HepG2 (cell line): ENCODE results near the gene RNGTT. TPM values are rescaled to one million over a fixed set of nuclear protein-coding genes. Genes with fewer than 3 reads are reported as not detected.

Source experiments
- ATAC-seq: fragments of 200-7000 bp; cut with Tn5 transposase; 3 replicates; pipeline ENCODE4 v1.9.1; 2020; ENCODE audit warnings: mild to moderate bottlenecking, moderate library complexity
- BruUV-seq: library from RNA; stranded (reverse); fragments of 400-500 nt; replicated peaks from 2 replicates; lab custom pipeline; 2021; lab: Mats Ljungman, UMichigan
- CTCF ChIA-PET: fragments of 300-600 bp; formaldehyde crosslinking; extraction: SDS; loops from one replicate; lab custom pipeline; 2021; ENCODE audit warnings: low total read pairs, inconsistent platforms, low intra/inter-chr PET ratio; lab: Yijun Ruan, JAX
- POLR2A ChIA-PET: fragments of 350-600 bp; sonication (Branson Sonifier 250); formaldehyde crosslinking; loops from one replicate; lab custom pipeline; 2020; ENCODE audit warnings: antibody characterized with exemption, inconsistent platforms; lab: Yijun Ruan, JAX
- DNase-seq: peaks from one replicate; pipeline ENCODE4 v3.0.0-alpha.2; 2015; ENCODE audit warnings: low spot score
- FAIRE-seq: peaks from 3 replicates; lab custom pipeline; 2011; peaks lifted over from hg19 to GRCh38; lab: Jason Lieb, UNC
- H2AFZ ChIP-seq: one replicate; pipeline ENCODE4 v1.6.1; 2011; ENCODE audit warnings: low read length, inconsistent platforms
- H3K27ac ChIP-seq: fragments of 300-600 bp; 3 replicates; pipeline ENCODE4 v1.8.0; 2011; ENCODE audit warnings: mixed run types, mild to moderate bottlenecking, mixed read lengths, low read length, inconsistent platforms; ENCODE audit not compliant: insufficient read depth; ENCODE audit errors: extremely low read length
- H3K27me3 ChIP-seq, 2 experiments: fragments of 200-600 bp in 1 of 2; 2 replicates in 1 of 2; 3 replicates in 1 of 2; pipeline versions ENCODE4 v1.6.0 to v1.8.0; 2011; ENCODE audit warnings: low read length in 2 of 2, mild to moderate bottlenecking in 2 of 2, moderate library complexity in 2 of 2, inconsistent platforms in 1 of 2; ENCODE audit not compliant: insufficient read depth in 2 of 2, control insufficient read depth in 1 of 2
- H3K36me3 ChIP-seq, 2 experiments: fragments of 200-600 bp in 1 of 2; replicated peaks in 1 of 2; 2 replicates in 1 of 2; 3 replicates in 1 of 2; pipeline versions ENCODE4 v1.5.1 to v1.8.0; 2011; ENCODE audit warnings: low read length in 2 of 2, inconsistent platforms in 1 of 2; ENCODE audit not compliant: insufficient read depth in 2 of 2, control insufficient read depth in 1 of 2
- H3K4me1 ChIP-seq: 2 replicates; pipeline ENCODE4 v1.5.1; 2012; ENCODE audit warnings: low read length, inconsistent platforms; ENCODE audit not compliant: insufficient read depth
- H3K4me2 ChIP-seq: 2 replicates; pipeline ENCODE4 v1.6.0; 2011; ENCODE audit warnings: low read depth, low read length, inconsistent platforms
- H3K4me3 ChIP-seq, 3 experiments: fragments of 200-600 bp in 1 of 3; sonication (generic), shearing (Covaris generic) in 1 of 3; replicated peaks in 1 of 3; 2 replicates each; pipeline ENCODE4 v1.5.1; 2011 to 2016; ENCODE audit warnings: low read length in 3 of 3, inconsistent platforms in 2 of 3, low read depth in 2 of 3, mild to moderate bottlenecking in 2 of 3, control low read depth in 1 of 3, mixed read lengths in 1 of 3; ENCODE audit not compliant: insufficient read depth in 1 of 3
- H3K79me2 ChIP-seq: one replicate; pipeline ENCODE4 v1.6.1; 2011; ENCODE audit warnings: low read length, inconsistent platforms; ENCODE audit not compliant: insufficient read depth
- H3K9ac ChIP-seq: 2 replicates; pipeline ENCODE4 v1.6.0; 2011; ENCODE audit warnings: mild to moderate bottlenecking, low read depth, low read length, inconsistent platforms; ENCODE audit not compliant: insufficient read depth
- H3K9me3 ChIP-seq: 2 replicates; pipeline ENCODE4 v1.5.1; 2012; ENCODE audit warnings: mild to moderate bottlenecking, low read length
- H4K20me1 ChIP-seq: 2 replicates; pipeline ENCODE4 v1.6.0; 2011; ENCODE audit warnings: inconsistent platforms, mild to moderate bottlenecking, low read length, moderate library complexity; ENCODE audit not compliant: insufficient read depth
- ADNP ChIP-seq: sonication (generic); formaldehyde crosslinking; IDR thresholded peaks from 2 replicates; pipeline ENCODE4 v1.4.0; 2020; ENCODE audit warnings: missing genetic modification reagents
- ASH2L ChIP-seq: fragments of 300-600, 200-600 bp; sonication (generic); IDR thresholded peaks from 2 replicates; pipeline ENCODE4 v1.7.0; 2017; ENCODE audit warnings: low read depth, mild to moderate bottlenecking, moderate library complexity, mixed read lengths, low read length; ENCODE audit not compliant: insufficient read length
- HNRNPUL1 ChIP-seq: fragments of 200-400 bp; formaldehyde crosslinking; IDR thresholded peaks from 2 replicates; pipeline ENCODE4 v1.6.1; 2017; ENCODE audit warnings: low read depth, mild to moderate bottlenecking, low read length, moderate library complexity
- PHF21A ChIP-seq: sonication (generic); formaldehyde crosslinking; IDR thresholded peaks from 2 replicates; pipeline ENCODE4 v1.5.0; 2020; ENCODE audit warnings: mild to moderate bottlenecking, missing genetic modification reagents
- SMAD9 ChIP-seq: sonication (generic); formaldehyde crosslinking; IDR thresholded peaks from 2 replicates; pipeline ENCODE4 v1.5.1; 2020; ENCODE audit warnings: mild to moderate bottlenecking, missing genetic modification reagents
- ZFP82 ChIP-seq: sonication (generic); formaldehyde crosslinking; IDR thresholded peaks from 2 replicates; pipeline ENCODE4 v1.5.1; 2020; ENCODE audit warnings: mild to moderate bottlenecking, missing genetic modification reagents, borderline replicate concordance
- ZMAT3 ChIP-seq: sonication (generic); formaldehyde crosslinking; conservative IDR thresholded peaks from 2 replicates; pipeline ENCODE4 v1.7.0; 2021; ENCODE audit warnings: missing genetic modification reagents
- ZNF670 ChIP-seq: sonication (generic); formaldehyde crosslinking; IDR thresholded peaks from 2 replicates; pipeline ENCODE4 v1.8.0; 2022; ENCODE audit warnings: mild to moderate bottlenecking, missing genetic modification reagents, borderline replicate concordance
- WGBS: methylation state at CpG from one replicate; pipeline ENCODE4 v1.1.6; 2017; ENCODE audit warnings: low lambda C conversion rate; 5-methylcytosine and 5-hydroxymethylcytosine counted together
- in situ Hi-C: cut with HindIII; loops from 2 replicates; pipeline ENCODE4 v1.10.0; 2017; ENCODE audit warnings: low pct_unique_long_range_greater_than_20kb; ENCODE audit not compliant: extremely low pct_ligation_motif_present
- intact Hi-C: fragments of 100-400 bp; cut with micrococcal nuclease; formaldehyde crosslinking; loops from one replicate; pipeline ENCODE4 v1.10.0; 2022; ENCODE audit not compliant: unreplicated experiment
- polyA plus RNA-seq, 8 experiments: library from polyadenylated mRNA; depleted of rRNA in 3 of 8; stranded (reverse) in 7 of 8; unstranded in 1 of 8; fragments of >200 nt; fragmentation: Illumina TruSeq in 4 of 8; extraction: Trizol in 4 of 8; gene quantifications; 2 replicates each; pipeline versions ENCODE4 v1.2.1 to v1.2.3, GENCODE V29; 2011 to 2016; ENCODE audit warnings: low read depth in 4 of 8, missing spikeins in 1 of 8, mixed read lengths in 1 of 8; ENCODE audit not compliant: insufficient read depth in 1 of 8
- total RNA-seq, 5 experiments: library from RNA; depleted of rRNA; stranded (reverse); fragments of >200 nt; fragmentation: Illumina TruSeq; extraction: Trizol; gene quantifications; 2 replicates each; pipeline ENCODE4 v1.2.3, GENCODE V29; 2016; ENCODE audit warnings: low read depth in 1 of 5
- TF ChIP-seq, protein P1 (sequence below): sonication (generic); formaldehyde crosslinking; IDR thresholded peaks from 2 replicates; pipeline ENCODE4 v1.4.0; 2020; ENCODE audit warnings: missing genetic modification reagents, low read depth, mild to moderate bottlenecking, borderline replicate concordance
- TF ChIP-seq, protein P2 (sequence below): sonication (generic); formaldehyde crosslinking; IDR thresholded peaks from 2 replicates; pipeline ENCODE4 v1.5.0; 2020; ENCODE audit warnings: mild to moderate bottlenecking, missing genetic modification reagents
- TF ChIP-seq, protein P3 (sequence below): sonication (generic); formaldehyde crosslinking; IDR thresholded peaks from 2 replicates; pipeline ENCODE4 v1.5.0; 2020; ENCODE audit warnings: missing genetic modification reagents
- TF ChIP-seq, protein P4 (sequence below): sonication (generic); formaldehyde crosslinking; IDR thresholded peaks from 2 replicates; pipeline ENCODE4 v1.4.0; 2020; ENCODE audit warnings: mild to moderate bottlenecking, missing genetic modification reagents

RNGTT gene
- total and polyA plus RNA-seq, 2 of the 13 experiments (the other 11 are each of a cell fraction or from before 2014, with no cell fraction given), result 6.0 to 22.6 TPM

DNA sequence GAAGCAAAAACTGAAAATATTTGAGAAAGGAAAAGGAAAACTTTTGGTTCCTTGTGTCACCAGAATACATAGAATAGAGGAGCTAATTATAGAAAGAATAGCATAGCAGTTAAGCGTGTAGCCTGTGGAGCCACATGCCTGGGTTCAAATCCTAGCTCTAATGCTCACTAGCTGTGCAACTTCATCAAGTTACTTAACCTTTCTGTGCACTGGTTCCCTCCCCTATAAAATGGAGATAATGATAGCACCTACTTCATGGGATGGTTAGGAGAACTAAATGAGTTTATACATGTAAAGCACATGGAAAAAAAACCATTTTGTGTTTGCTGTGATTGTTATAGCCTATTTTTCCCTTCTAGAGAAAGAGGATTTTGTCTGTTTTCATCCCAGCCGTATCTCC lies 24.5 kb upstream of the RNGTT start:
- WGBS, result 43% methylated on average over 2 of the region's 2 CpGs
- CTCF ChIA-PET, result no interaction called here
- TF ChIP-seq, protein P1, sequence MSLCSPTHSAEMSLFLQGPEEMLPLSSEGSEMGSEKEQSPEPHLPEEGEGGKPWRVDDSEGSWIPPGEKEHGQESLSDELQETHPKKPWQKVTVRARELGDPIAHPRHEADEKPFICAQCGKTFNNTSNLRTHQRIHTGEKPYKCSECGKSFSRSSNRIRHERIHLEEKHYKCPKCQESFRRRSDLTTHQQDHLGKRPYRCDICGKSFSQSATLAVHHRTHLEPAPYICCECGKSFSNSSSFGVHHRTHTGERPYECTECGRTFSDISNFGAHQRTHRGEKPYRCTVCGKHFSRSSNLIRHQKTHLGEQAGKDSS (CRISPR knock-in tag), result no peak
- TF ChIP-seq SMAD9 (CRISPR knock-in tag) (no peak), ZNF670 (no peak), ZMAT3 (CRISPR knock-in tag) (no peak), ZFP82 (CRISPR knock-in tag) (no peak), PHF21A (CRISPR knock-in tag) (no peak), HNRNPUL1 (no peak), ASH2L (no peak), ADNP (CRISPR knock-in tag) (no peak)
- TF ChIP-seq, protein P2, sequence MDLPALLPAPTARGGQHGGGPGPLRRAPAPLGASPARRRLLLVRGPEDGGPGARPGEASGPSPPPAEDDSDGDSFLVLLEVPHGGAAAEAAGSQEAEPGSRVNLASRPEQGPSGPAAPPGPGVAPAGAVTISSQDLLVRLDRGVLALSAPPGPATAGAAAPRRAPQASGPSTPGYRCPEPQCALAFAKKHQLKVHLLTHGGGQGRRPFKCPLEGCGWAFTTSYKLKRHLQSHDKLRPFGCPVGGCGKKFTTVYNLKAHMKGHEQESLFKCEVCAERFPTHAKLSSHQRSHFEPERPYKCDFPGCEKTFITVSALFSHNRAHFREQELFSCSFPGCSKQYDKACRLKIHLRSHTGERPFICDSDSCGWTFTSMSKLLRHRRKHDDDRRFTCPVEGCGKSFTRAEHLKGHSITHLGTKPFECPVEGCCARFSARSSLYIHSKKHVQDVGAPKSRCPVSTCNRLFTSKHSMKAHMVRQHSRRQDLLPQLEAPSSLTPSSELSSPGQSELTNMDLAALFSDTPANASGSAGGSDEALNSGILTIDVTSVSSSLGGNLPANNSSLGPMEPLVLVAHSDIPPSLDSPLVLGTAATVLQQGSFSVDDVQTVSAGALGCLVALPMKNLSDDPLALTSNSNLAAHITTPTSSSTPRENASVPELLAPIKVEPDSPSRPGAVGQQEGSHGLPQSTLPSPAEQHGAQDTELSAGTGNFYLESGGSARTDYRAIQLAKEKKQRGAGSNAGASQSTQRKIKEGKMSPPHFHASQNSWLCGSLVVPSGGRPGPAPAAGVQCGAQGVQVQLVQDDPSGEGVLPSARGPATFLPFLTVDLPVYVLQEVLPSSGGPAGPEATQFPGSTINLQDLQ, result no peak
- TF ChIP-seq, protein P3, sequence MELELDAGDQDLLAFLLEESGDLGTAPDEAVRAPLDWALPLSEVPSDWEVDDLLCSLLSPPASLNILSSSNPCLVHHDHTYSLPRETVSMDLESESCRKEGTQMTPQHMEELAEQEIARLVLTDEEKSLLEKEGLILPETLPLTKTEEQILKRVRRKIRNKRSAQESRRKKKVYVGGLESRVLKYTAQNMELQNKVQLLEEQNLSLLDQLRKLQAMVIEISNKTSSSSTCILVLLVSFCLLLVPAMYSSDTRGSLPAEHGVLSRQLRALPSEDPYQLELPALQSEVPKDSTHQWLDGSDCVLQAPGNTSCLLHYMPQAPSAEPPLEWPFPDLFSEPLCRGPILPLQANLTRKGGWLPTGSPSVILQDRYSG, result no peak
- TF ChIP-seq, protein P4, sequence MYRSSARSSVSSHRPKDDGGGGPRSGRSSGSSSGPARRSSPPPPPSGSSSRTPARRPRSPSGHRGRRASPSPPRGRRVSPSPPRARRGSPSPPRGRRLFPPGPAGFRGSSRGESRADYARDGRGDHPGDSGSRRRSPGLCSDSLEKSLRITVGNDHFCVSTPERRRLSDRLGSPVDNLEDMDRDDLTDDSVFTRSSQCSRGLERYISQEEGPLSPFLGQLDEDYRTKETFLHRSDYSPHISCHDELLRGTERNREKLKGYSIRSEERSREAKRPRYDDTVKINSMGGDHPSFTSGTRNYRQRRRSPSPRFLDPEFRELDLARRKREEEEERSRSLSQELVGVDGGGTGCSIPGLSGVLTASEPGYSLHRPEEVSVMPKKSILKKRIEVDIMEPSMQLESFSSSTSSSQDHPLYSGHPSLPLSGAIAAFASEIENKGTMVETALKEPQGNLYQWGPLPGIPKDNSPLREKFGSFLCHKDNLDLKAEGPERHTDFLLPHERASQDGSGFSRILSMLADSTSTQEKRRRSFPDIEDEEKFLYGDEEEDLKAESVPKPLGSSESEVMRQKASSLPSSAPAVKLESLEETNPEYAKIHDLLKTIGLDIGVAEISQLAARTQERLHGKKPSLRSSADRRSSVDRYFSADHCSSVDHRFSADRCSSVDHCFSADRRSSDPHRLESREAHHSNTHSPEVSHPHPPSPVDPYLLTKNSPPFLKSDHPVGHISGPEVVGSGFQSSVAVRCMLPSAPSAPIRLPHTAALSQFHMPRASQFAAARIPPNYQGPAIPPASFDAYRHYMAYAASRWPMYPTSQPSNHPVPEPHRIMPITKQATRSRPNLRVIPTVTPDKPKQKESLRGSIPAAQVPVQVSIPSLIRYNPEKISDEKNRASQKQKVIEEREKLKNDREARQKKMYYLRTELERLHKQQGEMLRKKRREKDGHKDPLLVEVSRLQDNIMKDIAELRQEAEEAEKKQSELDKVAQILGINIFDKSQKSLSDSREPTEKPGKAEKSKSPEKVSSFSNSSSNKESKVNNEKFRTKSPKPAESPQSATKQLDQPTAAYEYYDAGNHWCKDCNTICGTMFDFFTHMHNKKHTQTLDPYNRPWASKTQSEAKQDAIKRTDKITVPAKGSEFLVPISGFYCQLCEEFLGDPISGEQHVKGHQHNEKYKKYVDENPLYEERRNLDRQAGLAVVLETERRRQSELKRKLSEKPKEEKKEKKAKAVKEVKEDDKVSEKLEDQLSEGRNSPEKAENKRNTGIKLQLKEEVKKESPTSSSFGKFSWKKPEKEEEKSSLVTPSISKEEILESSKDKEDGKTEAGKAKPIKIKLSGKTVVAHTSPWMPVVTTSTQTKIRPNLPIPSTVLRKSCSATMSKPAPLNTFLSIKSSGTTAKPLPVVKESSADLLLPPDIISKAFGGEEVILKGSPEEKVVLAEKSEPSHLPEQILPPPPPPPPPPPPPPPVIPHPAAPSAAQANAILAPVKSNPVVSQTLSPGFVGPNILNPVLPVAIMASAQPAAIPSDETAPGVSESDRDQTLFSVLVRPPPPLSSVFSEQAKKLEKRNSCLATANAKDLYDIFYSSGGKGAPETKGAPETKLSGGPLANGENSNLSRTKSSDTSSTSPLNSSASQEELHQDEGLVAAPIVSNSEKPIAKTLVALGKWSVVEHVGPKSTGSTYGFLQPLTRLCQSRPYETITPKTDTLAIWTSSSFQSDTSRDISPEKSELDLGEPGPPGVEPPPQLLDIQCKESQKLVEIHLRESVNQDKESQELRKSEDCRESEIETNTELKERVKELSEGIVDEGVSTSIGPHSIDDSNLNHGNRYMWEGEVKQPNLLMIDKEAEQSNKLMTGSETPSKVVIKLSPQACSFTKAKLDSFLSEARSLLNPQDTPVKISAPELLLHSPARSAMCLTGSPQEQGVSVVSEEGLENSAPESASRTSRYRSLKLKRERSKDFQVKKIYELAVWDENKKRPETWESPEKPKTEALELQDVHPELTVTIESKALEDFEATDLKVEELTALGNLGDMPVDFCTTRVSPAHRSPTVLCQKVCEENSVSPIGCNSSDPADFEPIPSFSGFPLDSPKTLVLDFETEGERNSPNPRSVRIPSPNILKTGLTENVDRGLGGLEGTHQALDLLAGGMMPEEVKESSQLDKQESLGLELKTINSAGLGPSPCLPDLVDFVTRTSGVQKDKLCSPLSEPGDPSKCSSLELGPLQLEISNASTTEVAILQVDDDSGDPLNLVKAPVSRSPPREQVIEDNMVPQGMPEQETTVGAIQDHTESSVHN (CRISPR knock-in tag), result no peak

More for the DNA sequence above, 24.5 kb upstream of the RNGTT start:
- ATAC-seq (no peak), DNase-seq (no peak), FAIRE-seq (no peak)
- H3K36me3 ChIP-seq, result no peaks in the 10 kb centered on the region
- no peak overlapping the region for H3K9ac ChIP-seq
- no peaks in the 10 kb centered on the region for H4K20me1 ChIP-seq
- no TSS peak for BruUV-seq
- in situ Hi-C loops (loop anchor here (10.0 kb wide), 1 partner anchor 97 kb away; the partner anchor contains the start of gene PNRC1), intact Hi-C loops (loop anchor here (10.0 kb wide), 1 partner anchor 387 kb away; no protein-coding TSS in a partner anchor)
- no peak overlapping the region for H3K4me3 ChIP-seq
- POLR2A ChIA-PET, result interaction anchor here (3.7 kb wide), 1 partner anchor 93 kb away, joined by 15 read pairs; the partner anchor contains the start of gene PNRC1
- H3K4me1 ChIP-seq, result peaks cover 34% of the 10 kb centered on the region
- H2AFZ ChIP-seq, result no peak overlapping the region
- H3K4me2 ChIP-seq, result no peak overlapping the region
- H3K79me2 ChIP-seq, result no peaks in the 10 kb centered on the region
- no peaks in the 10 kb centered on the region for H3K9me3 ChIP-seq
- no peak overlapping the region for H3K27ac ChIP-seq
- H3K27me3 ChIP-seq, result no peaks in the 10 kb centered on the region
